Vagina (tissue), 2 donors: Measurements from ENCODE around the gene CFAP52.

Experiments used
- POLR2A ChIP-seq, 2 donors: fragments of 450-650 bp; IDR thresholded peaks; one replicate each; pipeline ENCODE4 v1.6.1; 2017; ENCODE audit warnings: antibody characterized with exemption in 2 of 2, mild to moderate bottlenecking in 2 of 2, moderate library complexity in 2 of 2
- TF ChIP-seq, protein P1 (sequence below), 3 experiments: fragments of 450-650 bp in 2 of 3; fragments of 200-600 bp in 1 of 3; sonication (generic) in 1 of 3; IDR thresholded peaks; one replicate each; pipeline ENCODE4 v1.5.1; 2017 to 2019; ENCODE audit warnings: antibody characterized with exemption in 3 of 3, mild to moderate bottlenecking in 2 of 3, moderate library complexity in 2 of 3

DNA sequence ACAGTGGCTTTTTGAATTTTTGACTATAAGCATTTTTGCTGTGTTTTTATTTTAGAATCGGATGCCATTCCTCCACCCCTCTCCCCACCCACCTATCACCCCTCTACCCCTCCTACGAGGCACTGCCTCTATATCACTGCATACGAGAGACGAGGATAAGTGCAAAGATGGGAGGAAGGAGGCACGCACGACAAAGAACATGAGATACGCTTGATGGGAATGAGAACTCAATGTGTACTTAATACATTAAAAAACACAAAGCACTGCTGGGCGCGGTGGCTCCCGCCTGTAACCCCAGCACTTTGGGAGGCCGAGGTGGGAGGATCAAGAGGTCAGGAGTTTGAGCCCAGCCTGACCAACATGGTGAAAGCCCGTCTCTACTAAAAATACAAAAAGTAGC lies 60.1 kb downstream of the CFAP52 start:
- TF ChIP-seq POLR2A (IDR thresholded peaks at IDR 0.05): no peak
- TF ChIP-seq, protein P1, sequence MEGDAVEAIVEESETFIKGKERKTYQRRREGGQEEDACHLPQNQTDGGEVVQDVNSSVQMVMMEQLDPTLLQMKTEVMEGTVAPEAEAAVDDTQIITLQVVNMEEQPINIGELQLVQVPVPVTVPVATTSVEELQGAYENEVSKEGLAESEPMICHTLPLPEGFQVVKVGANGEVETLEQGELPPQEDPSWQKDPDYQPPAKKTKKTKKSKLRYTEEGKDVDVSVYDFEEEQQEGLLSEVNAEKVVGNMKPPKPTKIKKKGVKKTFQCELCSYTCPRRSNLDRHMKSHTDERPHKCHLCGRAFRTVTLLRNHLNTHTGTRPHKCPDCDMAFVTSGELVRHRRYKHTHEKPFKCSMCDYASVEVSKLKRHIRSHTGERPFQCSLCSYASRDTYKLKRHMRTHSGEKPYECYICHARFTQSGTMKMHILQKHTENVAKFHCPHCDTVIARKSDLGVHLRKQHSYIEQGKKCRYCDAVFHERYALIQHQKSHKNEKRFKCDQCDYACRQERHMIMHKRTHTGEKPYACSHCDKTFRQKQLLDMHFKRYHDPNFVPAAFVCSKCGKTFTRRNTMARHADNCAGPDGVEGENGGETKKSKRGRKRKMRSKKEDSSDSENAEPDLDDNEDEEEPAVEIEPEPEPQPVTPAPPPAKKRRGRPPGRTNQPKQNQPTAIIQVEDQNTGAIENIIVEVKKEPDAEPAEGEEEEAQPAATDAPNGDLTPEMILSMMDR (IDR thresholded peaks at IDR 0.05): no peak
